ENCODE measurements around the gene ZNF280B. TPM values are rescaled to one million over a fixed set of nuclear protein-coding genes. Genes with fewer than 3 reads are reported as not detected.
"Not testable (repeated sequence)": the region's sequence is repeated elsewhere in the genome, so short reads cannot be mapped to it uniquely, and the experiment has no call there.

ZNF280B gene
- total RNA-seq, 6 experiments from 2014 or later: 0.06 to 0.31 (median 0.10) TPM; not detected in 2

GRCh38 chr22:22446517-22446916 lies 62.0 kb downstream of the ZNF280B start:
- Histone ChIP-seq H3K4me1 (no peaks in the 10 kb centered on the region), H3K27ac (no peak overlapping the region), H3K36me3 (no peaks in the 10 kb centered on the region), H3K27me3 (no peaks in the 10 kb centered on the region), H3K9me3 (no peaks in the 10 kb centered on the region), H3K4me3 (no peak overlapping the region)
- DNase-seq (no peak), ATAC-seq (no peak)
- TF ChIP-seq CTCF (IDR thresholded peaks at IDR 0.05) (no peak), POLR2A (IDR thresholded peaks at IDR 0.05) (no peak)
- intact Hi-C loops (cut with DNase I): no loop called here
- WGBS (ENCODE audit: insufficient coverage, low coverage, low lambda C conversion rate, missing lambda C conversion rate): 37% methylated on average over 2 of the region's 2 CpGs

GRCh38 chr22:22444007-22444589 lies 64.4 kb downstream of the ZNF280B start:
- WGBS (ENCODE audit: insufficient coverage, low coverage, low lambda C conversion rate, missing lambda C conversion rate): 65% methylated on average over 5 of the region's 5 CpGs
- H3K9me3 ChIP-seq; DNase-seq; H3K27me3 ChIP-seq; H3K4me3 ChIP-seq; H3K4me1 ChIP-seq; H3K27ac ChIP-seq; H3K36me3 ChIP-seq; ATAC-seq; intact Hi-C loops (cut with DNase I): not testable (repeated sequence)

- Histone ChIP-seq H3K4me1 (no peaks in the 10 kb centered on the region), H3K27me3 (no peaks in the 10 kb centered on the region), H3K9me3 (no peaks in the 10 kb centered on the region), H3K36me3 (no peaks in the 10 kb centered on the region), H3K27ac (no peak overlapping the region), H3K4me3 (no peak overlapping the region)
- no peak for DNase-seq
- TF ChIP-seq CTCF (IDR thresholded peaks at IDR 0.05) (no peak), POLR2A (IDR thresholded peaks at IDR 0.05) (no peak)
- no peak for ATAC-seq
- WGBS (ENCODE audit: insufficient coverage, low coverage, low lambda C conversion rate, missing lambda C conversion rate): 66% methylated on average over 7 of the region's 7 CpGs
- intact Hi-C loops (cut with DNase I): no loop called here
Measured at GRCh38 chr22:22442928-22443709, 65.4 kb downstream of the ZNF280B start.

- H3K4me1 ChIP-seq; intact Hi-C loops (cut with DNase I); H3K36me3 ChIP-seq; H3K27me3 ChIP-seq; ATAC-seq; DNase-seq; H3K4me3 ChIP-seq; H3K9me3 ChIP-seq; H3K27ac ChIP-seq: not testable (repeated sequence)
- WGBS (ENCODE audit: insufficient coverage, low coverage, low lambda C conversion rate, missing lambda C conversion rate): 83% methylated on average over 1 of the region's 28 CpGs
Measured at GRCh38 chr22:22441626-22442025, 66.9 kb downstream of the ZNF280B start.

GRCh38 chr22:22440188-22440587 lies 68.4 kb downstream of the ZNF280B start:
- no peak for TF ChIP-seq CTCF (IDR thresholded peaks at IDR 0.05)
- TF ChIP-seq POLR2A (IDR thresholded peaks at IDR 0.05): no peak
- H3K4me3 ChIP-seq: no peak overlapping the region
- H3K27me3 ChIP-seq: no peaks in the 10 kb centered on the region
- DNase-seq: no peak
- intact Hi-C loops (cut with DNase I): no loop called here
- H3K4me1 ChIP-seq: no peaks in the 10 kb centered on the region
- no CpG with 5 or more reads among the region's 1 CpG for WGBS (ENCODE audit: insufficient coverage, low coverage, low lambda C conversion rate, missing lambda C conversion rate)
- H3K36me3 ChIP-seq: no peaks in the 10 kb centered on the region
- ATAC-seq: no peak
- no peaks in the 10 kb centered on the region for H3K9me3 ChIP-seq
- H3K27ac ChIP-seq: no peak overlapping the region

Other genes starting within 250 kb of the ZNF280B start
- not detected for gene ZNF280A, start 11.5 kb upstream of the ZNF280B start, total RNA-seq
- gene PRAME, start 50.5 kb upstream of the ZNF280B start, total RNA-seq: not detected
- not detected for gene GGTLC2, start 135.9 kb upstream of the ZNF280B start, total RNA-seq